Adrenal gland (tissue), 12 donors: ENCODE data around the gene ADK. TPM values are rescaled to one million over a fixed set of nuclear protein-coding genes. Genes with fewer than 3 reads are reported as not detected.
"Not testable (repeated sequence)": the region's sequence is repeated elsewhere in the genome, so short reads cannot be mapped to it uniquely, and the experiment has no call there.

Experiments used
- DNase-seq, 7 donors: peaks; one replicate each; pipeline ENCODE4 v3.0.0-alpha.2; 2019 to 2020
- H3K27ac ChIP-seq, 5 donors: fragments of 200-600 bp; sonication (generic) in 4 of 5; 1 replicate in 3 of 5; 2 replicates in 2 of 5; pipeline versions ENCODE4 v1.5.1 to v1.8.0; 2016 to 2020; ENCODE audit warnings: mild to moderate bottlenecking in 1 of 5
- H3K27me3 ChIP-seq: fragments of 200-600 bp; 2 replicates; pipeline ENCODE4 v1.8.0; 2021
- H3K36me3 ChIP-seq, 2 donors: fragments of 200-600 bp; replicated peaks in 1 of 2; 1 replicate in 1 of 2; 2 replicates in 1 of 2; pipeline versions ENCODE4 v1.5.1 to v1.8.0; 2018 to 2022
- H3K4me1 ChIP-seq, 2 donors: fragments of 200-600 bp; replicated peaks in 1 of 2; 1 replicate in 1 of 2; 2 replicates in 1 of 2; pipeline versions ENCODE4 v1.5.1 to v1.8.0; 2018 to 2021
- H3K4me3 ChIP-seq, 4 donors: fragments of 200-600 bp; sonication (generic) in 3 of 4; one replicate each; pipeline ENCODE4 v1.5.1; 2016 to 2018
- H3K9me3 ChIP-seq, 3 donors: fragments of 200-600 bp; sonication (generic) in 1 of 3; replicated peaks in 1 of 3; 1 replicate in 2 of 3; 2 replicates in 1 of 3; pipeline versions ENCODE4 v1.5.1 to v1.8.0; 2016 to 2021
- CTCF ChIP-seq, 6 experiments: fragments of 450-650 bp in 4 of 6; fragments of 200-600 bp in 2 of 6; sonication (generic) in 1 of 6; IDR thresholded peaks; 1 replicate in 5 of 6; 2 replicates in 1 of 6; pipeline versions ENCODE4 v1.5.1 to v1.8.0; 2016 to 2021; ENCODE audit warnings: antibody characterized with exemption in 6 of 6, mild to moderate bottlenecking in 2 of 6, moderate library complexity in 1 of 6
- POLR2A ChIP-seq, 2 donors: fragments of 450-650 bp; IDR thresholded peaks; one replicate each; pipeline ENCODE4 v1.6.1; 2017; ENCODE audit warnings: antibody characterized with exemption in 2 of 2, mild to moderate bottlenecking in 2 of 2, moderate library complexity in 1 of 2
- WGBS, 4 donors: extraction: QIAGEN DNeasy Blood & Tissue Kit in 2 of 4; methylation state at CpG; one replicate each; pipeline versions ENCODE4 v1.1.5 to v1.1.7; 2013 to 2017; 5-methylcytosine and 5-hydroxymethylcytosine counted together
- intact Hi-C, 2 donors: fragments of 100-400 bp; cut with DNase I; formaldehyde crosslinking; loops; one replicate each; pipeline versions ENCODE4 v1.14.1 to v1.15.0; 2022 to 2023
- polyA plus RNA-seq, 3 donors: library from polyadenylated mRNA; stranded (reverse); fragments of 200-250 nt in 2 of 3; fragments of 350-450 nt in 1 of 3; fragmentation: Illumina TruSeq in 1 of 3; extraction: RNeasy Lipid Tissue Mini Kit (QIAGEN cat#74804) in 1 of 3; gene quantifications; one replicate each; pipeline ENCODE4 v1.2.3, GENCODE V29; 2013 to 2014
- total RNA-seq, 9 donors: library from RNA; depleted of rRNA in 4 of 9; stranded (reverse); fragments of >200 nt in 4 of 9; fragments of 120-200 nt in 1 of 9; fragmentation: NEBNext Ultra II Directional in 1 of 9; extraction: Animal tissue kit (Norgen Biotek cat#: 25700) in 1 of 9; gene quantifications; one replicate each; pipeline versions ENCODE4 v1.1.0 to v1.2.4, GENCODE V29; 2013 to 2023
- donor health status: healthy with polysubstance abuse.
- donor health status: Bipolar disorder and iron deficiency.
- donor health status: DM: yes; HTN: yes; CAD: no.
- donor health status: DM: no; HTN: no; CAD: no.
- donor health status: DM: no; HTN: no; CAD: no.
- donor health status: DM: yes; HTN: yes; CAD: no.

The ADK gene
- total and polyA plus RNA-seq, 12 donors: 8.2 to 45.5 (median 22.2) TPM

GRCh38 chr10:74133923-74134820 lies 16.8 kb upstream of the ADK start:
- no peaks in the 10 kb centered on the region for H3K27me3 ChIP-seq
- no peak overlapping the region for H3K27ac ChIP-seq
- no peaks in the 10 kb centered on the region for H3K9me3 ChIP-seq
- peaks cover 0 to 70% of the 10 kb centered on the region in 2 donors for H3K36me3 ChIP-seq
- TF ChIP-seq POLR2A (IDR thresholded peaks at IDR 0.05) (no peak), CTCF (IDR thresholded peaks at IDR 0.05) (no peak)
- intact Hi-C loops: no loop called here
- no peaks in the 10 kb centered on the region for H3K4me1 ChIP-seq
- DNase-seq: no peak
- 88 to 95% (median 90%) methylated on average over 11 of the region's 11 CpGs for WGBS, 4 donors
- H3K4me3 ChIP-seq: no peak overlapping the region

- no peak for DNase-seq
- no peaks in the 10 kb centered on the region for H3K9me3 ChIP-seq
- no peaks in the 10 kb centered on the region for H3K27me3 ChIP-seq
- TF ChIP-seq POLR2A (IDR thresholded peaks at IDR 0.05) (no peak), CTCF (IDR thresholded peaks at IDR 0.05) (no peak)
- H3K4me3 ChIP-seq: no peak overlapping the region
- WGBS, 4 donors: 86 to 92% (median 91%) methylated on average over 3 of the region's 3 CpGs
- intact Hi-C loops: no loop called here
- H3K27ac ChIP-seq: no peak overlapping the region
- peaks cover 0 to under 1% of the 10 kb centered on the region in 2 donors for H3K4me1 ChIP-seq
- H3K36me3 ChIP-seq: peaks cover 0 to 57% of the 10 kb centered on the region in 2 donors
These were observed 15.6 kb upstream of the ADK start for GRCh38 chr10:74135452-74135851.

- Histone ChIP-seq H3K36me3 (peaks cover 0 to 41% of the 10 kb centered on the region in 2 donors), H3K27me3 (no peaks in the 10 kb centered on the region), H3K4me1 (peaks cover 0 to 3% of the 10 kb centered on the region in 2 donors), H3K9me3 (no peaks in the 10 kb centered on the region), H3K4me3 (no peak overlapping the region), H3K27ac (no peak overlapping the region)
- WGBS, 4 donors: 91 to 97% (median 97%) methylated on average over 5 of the region's 5 CpGs
- no peak for DNase-seq
- intact Hi-C loops: no loop called here
- no peak for TF ChIP-seq POLR2A (IDR thresholded peaks at IDR 0.05)
- TF ChIP-seq CTCF (IDR thresholded peaks at IDR 0.05): no peak
These were observed 13.0 kb upstream of the ADK start for GRCh38 chr10:74137992-74138391.

- DNase-seq, H3K4me3 ChIP-seq, intact Hi-C loops, H3K27me3 ChIP-seq, H3K4me1 ChIP-seq, H3K9me3 ChIP-seq, H3K27ac ChIP-seq: not testable (repeated sequence)
- peaks cover 0 to 37% of the 10 kb centered on the region in 2 donors for H3K36me3 ChIP-seq
- 91 to 95% (median 92%) methylated on average over 5 of the region's 5 CpGs for WGBS, 4 donors
These were observed 12.4 kb upstream of the ADK start for GRCh38 chr10:74138596-74138995.
